Measurements from ENCODE around the gene NHSL2.

Gene NHSL2

GRCh38 chrX:71992711-71993110, 82.1 kb downstream of the NHSL2 start:
- DNase-seq, result peak; percentile 4

GRCh38 chrX:71993371-71993770, 82.7 kb downstream of the NHSL2 start:
- DNase-seq, result no peak

- no peak for DNase-seq
Measured at GRCh38 chrX:71994601-71995000, 84.0 kb downstream of the NHSL2 start.

- DNase-seq, result no peak
Measured at GRCh38 chrX:71995122-71995521, 84.5 kb downstream of the NHSL2 start.

GRCh38 chrX:71996136-71996535, 85.5 kb downstream of the NHSL2 start:
- no peak for DNase-seq

- DNase-seq, result no peak
Measured at GRCh38 chrX:71996826-71997225, 86.2 kb downstream of the NHSL2 start.

GRCh38 chrX:71997320-71997719, 86.7 kb downstream of the NHSL2 start:
- DNase-seq, result no peak

GRCh38 chrX:71998836-71999509, 88.3 kb downstream of the NHSL2 start:
- peak; percentile 35 for DNase-seq

GRCh38 chrX:71999535-71999934, 88.9 kb downstream of the NHSL2 start:
- DNase-seq, result no peak

GRCh38 chrX:72001471-72001870, 90.8 kb downstream of the NHSL2 start:
- DNase-seq, result no peak

- DNase-seq, result no peak
Measured at GRCh38 chrX:72001906-72002305, 91.3 kb downstream of the NHSL2 start.

- no peak for DNase-seq
Measured at GRCh38 chrX:72002875-72003274, 92.2 kb downstream of the NHSL2 start.

GRCh38 chrX:72003811-72004750, 93.4 kb downstream of the NHSL2 start:
- no peak for DNase-seq

GRCh38 chrX:72005046-72005445, 94.4 kb downstream of the NHSL2 start:
- no peak for DNase-seq

GRCh38 chrX:72006461-72006860, 95.8 kb downstream of the NHSL2 start:
- DNase-seq, result no peak

GRCh38 chrX:72009731-72010130, 99.1 kb downstream of the NHSL2 start:
- no peak for DNase-seq

GRCh38 chrX:72011734-72012133, 101.1 kb downstream of the NHSL2 start:
- DNase-seq, result no peak

GRCh38 chrX:72015383-72015782, 104.7 kb downstream of the NHSL2 start:
- no peak for DNase-seq

GRCh38 chrX:72016881-72017783, 106.5 kb downstream of the NHSL2 start:
- no peak for DNase-seq

GRCh38 chrX:72018277-72019112, 107.8 kb downstream of the NHSL2 start:
- peak; percentile 71 for DNase-seq

- DNase-seq, result no peak
Measured at GRCh38 chrX:72019487-72019886, 108.8 kb downstream of the NHSL2 start.

GRCh38 chrX:72020204-72020603, 109.6 kb downstream of the NHSL2 start:
- no peak for DNase-seq
